HepG2 (cell line): Measurements from ENCODE around the gene LLGL2. TPM values are rescaled to one million over a fixed set of nuclear protein-coding genes. Genes with fewer than 3 reads are reported as not detected.
A peak's percentile ranks its signal among the peaks of the same experiment; 100 is the strongest.

Experiments used
- CSRNP2 ChIP-seq: sonication (generic); formaldehyde crosslinking; conservative IDR thresholded peaks from 2 replicates; pipeline ENCODE4 v1.8.0; 2022; ENCODE audit warnings: low read depth, missing genetic modification reagents
- FOXA3 ChIP-seq: IDR thresholded peaks from 2 replicates; pipeline ENCODE4 v1.6.1; 2016; ENCODE audit warnings: missing genetic modification reagents, missing compliant biosample characterization
- HES4 ChIP-seq: sonication (generic); formaldehyde crosslinking; IDR thresholded peaks from 2 replicates; pipeline ENCODE4 v1.9.0; 2021; ENCODE audit warnings: mild to moderate bottlenecking, missing genetic modification reagents, borderline replicate concordance
- HIVEP1 ChIP-seq: sonication (generic); formaldehyde crosslinking; IDR thresholded peaks from 2 replicates; pipeline ENCODE4 v1.4.0; 2020; ENCODE audit warnings: mild to moderate bottlenecking, missing genetic modification reagents
- KAT8 ChIP-seq: IDR thresholded peaks from 2 replicates; pipeline ENCODE4 v1.6.1; 2016; ENCODE audit warnings: missing genetic modification reagents, missing compliant biosample characterization
- KDM2A ChIP-seq: sonication (generic); formaldehyde crosslinking; IDR thresholded peaks from 2 replicates; pipeline ENCODE4 v1.4.0; 2020; ENCODE audit warnings: low read depth, missing genetic modification reagents, borderline replicate concordance
- MAF1 ChIP-seq: sonication (generic); formaldehyde crosslinking; IDR thresholded peaks from 2 replicates; pipeline ENCODE4 v1.5.0; 2020; ENCODE audit warnings: missing genetic modification reagents, borderline replicate concordance
- NR0B2 ChIP-seq: sonication (generic); formaldehyde crosslinking; IDR thresholded peaks from 2 replicates; pipeline ENCODE4 v1.4.0; 2020; ENCODE audit warnings: mild to moderate bottlenecking, missing genetic modification reagents
- PITX1 ChIP-seq: sonication (generic); formaldehyde crosslinking; IDR thresholded peaks from 2 replicates; pipeline ENCODE4 v1.5.1; 2020; ENCODE audit warnings: mild to moderate bottlenecking, missing genetic modification reagents
- PRMT3 ChIP-seq: sonication (generic); formaldehyde crosslinking; IDR thresholded peaks from 2 replicates; pipeline ENCODE4 v1.8.1; 2022; ENCODE audit warnings: low read depth, mild to moderate bottlenecking, moderate library complexity, missing genetic modification reagents, borderline replicate concordance
- RFXAP ChIP-seq: sonication (generic); formaldehyde crosslinking; IDR thresholded peaks from 2 replicates; pipeline ENCODE4 v1.4.0; 2020; ENCODE audit warnings: missing genetic modification reagents, borderline replicate concordance
- SP140L ChIP-seq: sonication (generic); formaldehyde crosslinking; IDR thresholded peaks from 2 replicates; pipeline ENCODE4 v1.4.0; 2020; ENCODE audit warnings: missing genetic modification reagents, borderline replicate concordance
- SRSF9 ChIP-seq: fragments of 200-400 bp; formaldehyde crosslinking; IDR thresholded peaks from 2 replicates; pipeline ENCODE4 v1.6.1; 2018; ENCODE audit warnings: borderline replicate concordance, mild to moderate bottlenecking, low read depth, low read length; ENCODE audit not compliant: insufficient read depth, poor library complexity, severe bottlenecking
- SUZ12 ChIP-seq: fragments of 150-350 bp; IDR thresholded peaks from 2 replicates; pipeline ENCODE4 v1.6.1; 2014; ENCODE audit warnings: low read depth, low read length
- TBP ChIP-seq: sonication (generic); formaldehyde crosslinking; IDR thresholded peaks from 2 replicates; pipeline ENCODE4 v1.5.0; 2020; ENCODE audit warnings: missing genetic modification reagents
- TEAD3 ChIP-seq: optimal IDR thresholded peaks from 2 replicates; pipeline ENCODE3; 2016; ENCODE audit warnings: borderline replicate concordance
- ZC3H4 ChIP-seq: sonication (generic); formaldehyde crosslinking; IDR thresholded peaks from 2 replicates; pipeline ENCODE4 v1.4.0; 2020; ENCODE audit warnings: missing genetic modification reagents, borderline replicate concordance
- ZNF562 ChIP-seq: sonication (generic); formaldehyde crosslinking; IDR thresholded peaks from 2 replicates; pipeline ENCODE4 v1.8.0; 2022; ENCODE audit warnings: missing genetic modification reagents, borderline replicate concordance
- ZNF605 ChIP-seq: sonication (generic); formaldehyde crosslinking; IDR thresholded peaks from 2 replicates; pipeline ENCODE4 v1.8.0; 2022; ENCODE audit warnings: mild to moderate bottlenecking, missing genetic modification reagents
- ZNF773 ChIP-seq: sonication (generic); formaldehyde crosslinking; IDR thresholded peaks from 2 replicates; pipeline ENCODE4 v1.4.0; 2020; ENCODE audit warnings: missing genetic modification reagents, borderline replicate concordance
- ZUFSP ChIP-seq: sonication (generic); formaldehyde crosslinking; IDR thresholded peaks from 2 replicates; pipeline ENCODE4 v1.9.0; 2021; ENCODE audit warnings: missing genetic modification reagents, mild to moderate bottlenecking, borderline replicate concordance
- polyA plus RNA-seq, 8 experiments: library from polyadenylated mRNA; depleted of rRNA in 3 of 8; stranded (reverse) in 7 of 8; unstranded in 1 of 8; fragments of >200 nt; fragmentation: Illumina TruSeq in 4 of 8; extraction: Trizol in 4 of 8; gene quantifications; 2 replicates each; pipeline versions ENCODE4 v1.2.1 to v1.2.3, GENCODE V29; 2011 to 2016; ENCODE audit warnings: low read depth in 4 of 8, missing spikeins in 1 of 8, mixed read lengths in 1 of 8; ENCODE audit not compliant: insufficient read depth in 1 of 8
- total RNA-seq, 5 experiments: library from RNA; depleted of rRNA; stranded (reverse); fragments of >200 nt; fragmentation: Illumina TruSeq; extraction: Trizol; gene quantifications; 2 replicates each; pipeline ENCODE4 v1.2.3, GENCODE V29; 2016; ENCODE audit warnings: low read depth in 1 of 5
- TF ChIP-seq, protein P1 (sequence below): sonication (generic); formaldehyde crosslinking; IDR thresholded peaks from 2 replicates; pipeline ENCODE4 v1.4.0; 2020; ENCODE audit warnings: missing genetic modification reagents, borderline replicate concordance

Gene LLGL2
- total and polyA plus RNA-seq, 2 of the 13 experiments (the other 11 are each of a cell fraction or from before 2014, with no cell fraction given), result 83.0 to 86.7 TPM

DNA sequence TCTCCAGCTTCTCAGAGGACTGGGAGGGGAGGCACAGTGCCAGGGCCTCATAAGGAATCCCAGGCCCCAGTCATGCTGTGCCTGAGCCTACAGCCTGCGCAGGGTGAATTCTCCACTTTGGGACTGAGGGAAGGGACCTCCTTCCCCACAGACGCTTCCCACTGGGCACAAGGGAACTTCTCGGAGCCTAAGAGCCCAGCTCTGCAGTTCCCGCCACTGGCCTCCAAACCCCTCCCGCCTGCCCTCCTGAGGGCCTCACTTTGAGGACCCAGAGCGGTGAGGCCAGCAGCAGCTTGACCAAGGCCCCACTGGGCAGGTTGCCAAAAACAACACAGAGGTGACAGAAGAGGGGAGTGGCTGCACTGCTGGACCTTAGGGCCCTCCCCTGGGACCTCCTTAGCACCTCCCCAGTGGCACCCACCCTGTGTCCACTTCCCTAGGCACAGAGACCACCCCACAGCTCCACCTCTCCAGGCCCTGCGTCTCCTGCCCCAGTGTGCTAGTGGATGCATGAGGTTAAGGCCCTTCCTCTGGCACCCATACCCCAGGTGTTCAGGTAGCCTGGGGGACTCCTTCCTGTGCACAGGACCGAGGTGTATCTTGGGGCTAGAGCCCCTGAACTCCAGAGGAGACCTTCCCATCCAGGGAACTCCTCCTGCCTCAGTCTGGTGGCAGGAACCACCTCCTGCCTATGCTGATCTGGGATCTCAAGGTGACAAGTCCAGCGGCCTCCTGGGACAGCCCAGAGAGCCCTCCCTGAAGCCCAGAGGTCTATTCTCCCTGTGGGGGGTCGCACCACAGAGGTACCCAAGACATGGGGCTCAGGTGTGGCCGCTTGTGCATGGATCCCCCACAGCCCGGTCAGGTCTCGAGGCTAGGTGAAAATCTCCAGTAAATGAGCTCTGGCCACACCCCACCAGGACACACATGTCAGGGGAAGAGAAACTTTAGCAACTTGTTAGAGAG, 13.6 kb upstream of the LLGL2 start (continued):
- peak; percentile 97 for TF ChIP-seq FOXA3 (CRISPR knock-in tag)
- TF ChIP-seq SRSF9, result no peak
- TF ChIP-seq TEAD3 (CRISPR knock-in tag), result peak; percentile 64
- TF ChIP-seq TBP, result peak; percentile 75; the same call in 1 of the 2 replicates
- TF ChIP-seq HIVEP1 (CRISPR knock-in tag), result peak; percentile 76
- TF ChIP-seq ZNF562 (CRISPR knock-in tag), result no peak
- no peak for TF ChIP-seq SP140L (CRISPR knock-in tag)
- no peak for TF ChIP-seq RFXAP (CRISPR knock-in tag)
- TF ChIP-seq ZNF605, result peak; percentile 78; the same call in 1 of the 2 replicates
- TF ChIP-seq ZNF773, result no peak
- TF ChIP-seq PITX1 (CRISPR knock-in tag), result peak; percentile 94
- TF ChIP-seq PRMT3 (CRISPR knock-in tag), result no peak
- TF ChIP-seq ZC3H4 (CRISPR knock-in tag), result no peak
- no peak for TF ChIP-seq HES4
- TF ChIP-seq CSRNP2 (CRISPR knock-in tag), result no peak
- TF ChIP-seq, protein P1, sequence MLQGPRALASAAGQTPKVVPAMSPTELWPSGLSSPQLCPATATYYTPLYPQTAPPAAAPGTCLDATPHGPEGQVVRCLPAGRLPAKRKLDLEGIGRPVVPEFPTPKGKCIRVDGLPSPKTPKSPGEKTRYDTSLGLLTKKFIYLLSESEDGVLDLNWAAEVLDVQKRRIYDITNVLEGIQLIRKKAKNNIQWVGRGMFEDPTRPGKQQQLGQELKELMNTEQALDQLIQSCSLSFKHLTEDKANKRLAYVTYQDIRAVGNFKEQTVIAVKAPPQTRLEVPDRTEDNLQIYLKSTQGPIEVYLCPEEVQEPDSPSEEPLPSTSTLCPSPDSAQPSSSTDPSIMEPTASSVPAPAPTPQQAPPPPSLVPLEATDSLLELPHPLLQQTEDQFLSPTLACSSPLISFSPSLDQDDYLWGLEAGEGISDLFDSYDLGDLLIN, result peak; percentile 77; the same call in 1 of the 2 replicates
- peak; percentile 75 for TF ChIP-seq KAT8 (CRISPR knock-in tag)
- no peak for TF ChIP-seq SUZ12
- TF ChIP-seq KDM2A (CRISPR knock-in tag), result peak; percentile 79; the same call in 1 of the 2 replicates
- TF ChIP-seq ZUFSP, result no peak
- TF ChIP-seq MAF1 (CRISPR knock-in tag), result no peak
- TF ChIP-seq NR0B2, result no peak; the same call in none of the 2 replicates
